Amniotic epithelial cell (primary cell): Measurements from ENCODE around the gene ANO1.
"Not testable (repeated sequence)": the region's sequence is repeated elsewhere in the genome, so short reads cannot be mapped to it uniquely, and the experiment has no call there.

Experiments
- DNase-seq: peaks from one replicate; pipeline ENCODE4 v3.0.0-alpha.2; 2010; ENCODE audit warnings: low read depth

The ANO1 gene

GRCh38 chr11:70078095-70078780 lies at the start of gene ANO1:
TSS of gene ANO1 (plus strand) at chr11:70078317. CDS start at chr11:70078607, 290 bp downstream.
- no peak for DNase-seq

- no peak for DNase-seq
Observed at GRCh38 chr11:70029115-70029860, 48.8 kb upstream of the ANO1 start.

GRCh38 chr11:70029861-70030380 lies 48.2 kb upstream of the ANO1 start:
- no peak for DNase-seq

GRCh38 chr11:70030412-70030811 lies 47.7 kb upstream of the ANO1 start:
- no peak for DNase-seq

GRCh38 chr11:70031631-70032469 lies 46.3 kb upstream of the ANO1 start:
- DNase-seq: no peak

GRCh38 chr11:70032470-70032795 lies 45.7 kb upstream of the ANO1 start:
- no peak for DNase-seq

- DNase-seq: no peak
Observed at GRCh38 chr11:70032943-70033710, 45.0 kb upstream of the ANO1 start.

- DNase-seq: no peak
Observed at GRCh38 chr11:70033711-70034070, 44.4 kb upstream of the ANO1 start.

- DNase-seq: no peak
Observed at GRCh38 chr11:70034740-70035365, 43.3 kb upstream of the ANO1 start.

- not testable (repeated sequence) for DNase-seq
Observed at GRCh38 chr11:70035665-70036064, 42.5 kb upstream of the ANO1 start.

- no peak for DNase-seq
Observed at GRCh38 chr11:70036971-70037882, 40.9 kb upstream of the ANO1 start.

GRCh38 chr11:70038034-70038834 lies 39.9 kb upstream of the ANO1 start:
- DNase-seq: no peak

- no peak for DNase-seq
Observed at GRCh38 chr11:70040452-70040851, 37.7 kb upstream of the ANO1 start.

- no peak for DNase-seq
Observed at GRCh38 chr11:70040869-70041501, 37.1 kb upstream of the ANO1 start.

- no peak for DNase-seq
Observed at GRCh38 chr11:70043482-70043881, 34.6 kb upstream of the ANO1 start.

- no peak for DNase-seq
Observed at GRCh38 chr11:70046089-70046488, 32.0 kb upstream of the ANO1 start.

GRCh38 chr11:70048279-70049024 lies 29.7 kb upstream of the ANO1 start:
- DNase-seq: no peak

GRCh38 chr11:70049045-70049444 lies 29.1 kb upstream of the ANO1 start:
- DNase-seq: no peak
